Measurements from ENCODE around the gene DST.

- TF ChIP-seq CTCF (IDR thresholded peaks at IDR 0.05): no peak
- TF ChIP-seq ZFX (IDR thresholded peaks at IDR 0.05; ENCODE audit: borderline replicate concordance): no peak
Measured at GRCh38 chr6:56490993-56491392, 151.7 kb downstream of the DST start.
